GM21360 (cell line): ENCODE measurements around the gene CDPF1.

Source experiments
- ATAC-seq: cut with Tn5 transposase; IDR thresholded peaks from one replicate; pipeline ENCODE4 v1.9.1; 2021; ENCODE audit warnings: mild to moderate bottlenecking, moderate library complexity; ENCODE audit not compliant: unreplicated experiment

CDPF1 gene, protein sequence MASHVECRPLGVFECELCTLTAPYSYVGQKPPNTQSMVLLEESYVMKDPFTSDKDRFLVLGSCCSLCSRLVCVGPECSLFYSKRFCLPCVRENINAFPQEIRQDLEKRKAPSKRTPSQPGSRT

GRCh38 chr22:46250035-46250782 is at the start of gene CDPF1:
Gene CDPF1, minus strand, starts transcription at chr22:46250293. Its CDS starts 2,009 bp downstream, at chr22:46248284.
- peak; percentile 76 for ATAC-seq

DNA sequence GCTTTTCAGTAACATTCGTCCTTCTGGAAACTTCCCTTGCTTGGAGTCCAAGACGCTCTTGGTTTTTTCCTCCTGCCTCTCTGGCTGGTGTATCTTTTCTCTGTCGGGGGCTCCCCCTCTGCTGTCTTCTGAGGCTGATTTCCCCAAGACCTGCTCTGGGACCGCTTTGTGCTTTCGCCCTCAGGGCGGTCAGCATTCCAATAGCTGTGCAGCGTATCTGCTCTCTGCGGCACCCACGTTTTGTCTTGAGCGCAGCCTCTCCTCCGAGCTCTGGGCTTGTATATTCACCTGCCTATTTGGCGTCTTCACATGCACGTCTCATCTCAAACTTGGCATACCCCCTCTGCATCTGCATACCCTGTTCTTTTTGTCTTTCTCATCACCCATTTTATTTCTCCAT is 49.0 kb upstream of the CDPF1 start:
- no peak for ATAC-seq

- ATAC-seq = peak; percentile 12
These were observed 47.2 kb upstream of the CDPF1 start for GRCh38 chr22:46297151-46297812.

- ATAC-seq = peak; percentile 79
These were observed 46.4 kb upstream of the CDPF1 start, which contains the start of gene GTSE1 for GRCh38 chr22:46296257-46297150. Gene GTSE1, plus strand, starts transcription at chr22:46296870. Its CDS starts 531 bp downstream, at chr22:46297401.

- ATAC-seq = no peak
These were observed 45.3 kb upstream of the CDPF1 start for GRCh38 chr22:46295277-46295971.

DNA sequence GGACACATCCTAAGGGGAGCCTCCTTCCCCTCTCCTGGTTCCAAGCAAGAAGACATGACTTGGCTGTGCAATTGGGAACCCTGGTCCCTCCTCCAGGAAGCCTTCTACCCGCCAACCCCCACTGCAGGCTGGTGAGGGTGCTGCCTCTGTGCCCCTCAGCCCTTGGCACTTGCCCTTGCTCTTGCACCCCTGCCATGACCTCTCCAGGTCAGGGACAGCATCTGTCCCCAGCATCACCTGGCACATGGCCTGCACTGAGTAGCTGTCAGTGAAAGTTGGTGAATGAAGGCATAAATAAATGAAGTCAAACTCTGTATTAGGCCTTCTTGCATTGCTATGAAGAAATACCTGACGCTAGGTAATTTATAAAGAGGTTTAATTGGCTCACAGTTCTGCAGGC is 44.7 kb upstream of the CDPF1 start:
- ATAC-seq = no peak

DNA sequence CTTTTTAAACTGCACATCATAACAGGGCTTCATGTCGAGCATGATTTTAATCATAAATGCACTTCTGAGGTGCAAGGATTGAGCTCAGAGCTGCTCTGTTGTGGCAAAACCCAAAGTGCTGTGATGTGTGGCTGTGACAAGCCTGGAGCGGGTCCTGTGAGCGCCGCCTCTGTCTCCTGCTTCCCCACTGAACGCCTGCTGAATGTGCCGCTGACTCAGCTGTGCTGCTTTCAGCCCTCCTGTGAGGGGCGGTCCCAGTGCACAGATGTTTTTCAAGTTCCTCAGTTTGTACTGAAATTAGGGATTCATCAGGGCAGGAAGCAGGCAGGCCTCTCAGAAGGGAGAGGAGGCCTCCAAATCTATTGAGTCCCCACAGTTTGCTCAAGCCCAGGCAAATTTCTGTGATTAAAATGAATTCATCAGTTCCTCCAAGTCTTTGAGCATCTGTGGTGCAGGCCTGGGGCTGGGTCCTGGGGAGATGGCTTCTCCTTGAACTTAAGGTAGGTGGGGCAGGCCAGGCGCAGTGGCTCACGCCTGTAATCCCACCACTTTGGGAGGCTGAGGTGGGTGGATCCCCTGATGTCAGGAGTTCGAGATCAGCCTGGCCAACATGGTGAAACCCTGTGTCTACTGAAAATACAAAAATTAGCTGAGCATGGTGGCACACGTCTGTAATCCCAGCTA is 43.6 kb upstream of the CDPF1 start:
- no peak for ATAC-seq

DNA sequence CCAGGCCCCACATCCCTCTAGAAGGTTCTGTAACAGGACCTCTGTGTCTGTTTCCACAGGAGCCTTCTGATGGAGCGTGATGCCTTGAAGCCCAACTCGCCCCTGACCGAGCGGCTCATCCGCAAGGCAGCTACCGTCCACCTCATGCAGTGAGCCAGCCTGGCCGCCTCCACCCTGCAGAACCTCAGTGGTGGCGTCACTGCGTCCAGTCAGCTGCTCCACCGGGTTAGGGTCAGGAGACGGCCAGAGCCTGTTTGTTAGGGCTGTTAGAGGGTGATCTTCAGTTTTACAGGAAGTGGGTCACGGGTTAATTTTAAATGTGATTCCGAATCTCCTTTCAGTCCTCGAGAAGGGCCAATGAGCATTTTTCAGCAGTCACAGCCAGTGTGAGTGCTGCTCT is 42.6 kb upstream of the CDPF1 start:
- no peak for ATAC-seq

DNA sequence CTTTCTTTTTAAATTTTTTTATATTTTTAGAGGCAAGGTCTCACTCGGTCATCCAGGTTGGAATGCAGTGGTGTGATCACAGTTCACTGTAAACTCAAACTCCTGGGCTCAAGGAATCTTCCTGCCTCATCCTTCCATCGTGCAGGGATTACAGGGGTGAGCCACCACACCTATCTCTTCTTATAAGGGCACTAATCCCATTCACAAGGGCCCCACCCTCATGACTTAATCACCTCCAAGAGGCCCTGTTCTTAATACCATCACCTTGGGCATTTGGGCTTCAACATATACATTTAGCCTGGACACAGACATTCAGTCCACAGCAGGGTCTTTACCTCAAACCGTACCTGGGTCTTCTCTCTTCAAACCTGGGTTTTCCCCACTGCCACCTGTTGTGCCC is 42.1 kb upstream of the CDPF1 start:
- ATAC-seq = no peak

DNA sequence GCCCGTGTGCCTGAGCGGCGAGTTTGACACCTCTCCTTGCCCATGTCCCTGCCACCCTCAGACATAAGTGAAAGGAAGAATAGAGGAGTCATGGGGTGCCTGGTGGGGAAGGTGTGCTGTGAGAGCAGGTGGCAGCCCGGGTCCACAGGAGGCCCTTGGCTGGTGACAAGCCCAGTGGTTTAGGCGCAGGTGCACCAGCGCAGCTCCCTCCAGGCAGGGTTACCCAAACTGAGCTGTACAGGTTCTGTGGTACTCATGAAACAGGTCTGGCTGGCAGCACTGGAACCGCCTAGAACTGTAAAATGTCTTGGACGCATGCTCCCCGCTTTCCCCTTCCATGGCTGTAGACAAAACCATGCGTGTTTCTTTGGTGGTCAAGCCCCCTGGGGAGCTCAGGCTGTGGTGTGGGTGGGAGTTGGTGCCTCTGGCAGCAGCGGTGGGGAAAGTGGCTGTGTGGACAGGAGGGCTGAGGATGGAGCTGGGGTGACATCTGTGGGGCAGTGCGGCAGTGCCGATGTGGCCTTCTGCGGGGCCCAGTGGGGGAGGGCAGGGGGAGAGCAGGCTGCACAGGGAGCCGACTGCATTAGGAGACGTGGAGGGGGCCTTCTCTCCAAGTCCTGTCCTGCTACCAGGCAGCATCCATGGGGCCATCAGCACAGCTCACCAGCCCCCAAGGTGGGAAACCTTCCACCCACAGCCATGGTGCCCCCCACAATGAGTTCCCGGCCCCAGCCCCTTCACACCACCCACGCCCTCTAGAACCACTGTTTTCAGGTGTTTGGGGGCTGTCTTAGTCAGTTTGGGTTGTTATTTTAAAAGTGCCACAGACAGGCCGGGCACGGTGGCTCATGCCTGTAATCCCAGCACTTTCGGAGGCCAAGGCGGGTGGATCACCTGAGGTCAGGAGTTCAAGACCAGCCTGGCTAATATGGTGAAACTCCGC is 41.0 kb upstream of the CDPF1 start:
- ATAC-seq = no peak

- ATAC-seq = no peak
These were observed 40.2 kb upstream of the CDPF1 start for GRCh38 chr22:46290121-46290842.

DNA sequence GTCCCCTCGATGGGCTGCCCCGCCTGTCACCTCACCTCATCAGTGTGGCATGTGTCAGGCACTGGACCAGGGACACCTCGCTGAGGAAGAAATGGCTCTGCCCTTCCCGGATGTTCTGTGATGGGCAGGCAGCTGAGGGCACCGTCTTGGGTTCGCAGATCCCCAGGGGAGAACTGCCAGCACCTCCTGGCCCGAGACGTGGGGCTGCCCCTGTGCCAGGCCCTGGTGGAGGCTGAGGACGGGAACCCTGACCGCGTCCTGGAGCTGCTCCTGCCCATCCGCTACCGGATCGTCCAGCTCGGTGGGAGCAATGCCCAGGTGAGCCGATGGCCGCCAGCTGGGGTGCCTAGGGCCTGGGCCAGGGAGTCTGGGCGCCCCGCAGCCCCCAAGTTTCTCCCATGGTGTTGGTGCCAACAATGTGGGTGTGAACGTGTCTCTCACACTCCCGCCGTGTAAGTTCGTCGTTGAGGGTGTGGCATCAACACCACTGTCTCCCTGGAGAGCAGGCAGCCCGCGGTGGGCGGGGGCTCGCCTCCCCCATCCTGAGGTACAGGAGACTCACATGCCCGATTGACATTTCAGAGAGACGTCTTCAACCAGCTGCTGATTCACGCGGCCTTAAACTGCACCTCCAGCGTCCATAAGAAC is 39.3 kb upstream of the CDPF1 start:
- ATAC-seq = no peak

DNA sequence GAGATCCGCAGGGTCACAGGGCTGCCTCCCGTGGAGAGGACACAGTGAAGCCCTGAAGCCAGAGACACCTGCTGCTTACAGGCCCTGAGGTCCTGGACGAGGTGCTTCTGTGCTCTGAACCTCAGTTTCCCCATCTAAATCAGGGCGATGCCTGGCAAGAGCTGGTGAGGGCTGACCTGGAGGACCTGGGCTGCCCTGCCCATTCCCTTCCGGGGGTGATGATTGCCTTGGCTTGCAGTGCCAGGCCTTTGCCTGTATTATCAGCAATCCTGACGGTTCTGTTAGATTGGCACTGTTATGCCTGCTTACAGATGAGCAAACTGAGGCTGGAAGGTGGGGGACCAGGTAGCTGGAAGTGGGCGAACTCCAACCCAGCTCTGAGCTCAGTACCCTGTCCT is 38.8 kb upstream of the CDPF1 start:
- no peak for ATAC-seq

DNA sequence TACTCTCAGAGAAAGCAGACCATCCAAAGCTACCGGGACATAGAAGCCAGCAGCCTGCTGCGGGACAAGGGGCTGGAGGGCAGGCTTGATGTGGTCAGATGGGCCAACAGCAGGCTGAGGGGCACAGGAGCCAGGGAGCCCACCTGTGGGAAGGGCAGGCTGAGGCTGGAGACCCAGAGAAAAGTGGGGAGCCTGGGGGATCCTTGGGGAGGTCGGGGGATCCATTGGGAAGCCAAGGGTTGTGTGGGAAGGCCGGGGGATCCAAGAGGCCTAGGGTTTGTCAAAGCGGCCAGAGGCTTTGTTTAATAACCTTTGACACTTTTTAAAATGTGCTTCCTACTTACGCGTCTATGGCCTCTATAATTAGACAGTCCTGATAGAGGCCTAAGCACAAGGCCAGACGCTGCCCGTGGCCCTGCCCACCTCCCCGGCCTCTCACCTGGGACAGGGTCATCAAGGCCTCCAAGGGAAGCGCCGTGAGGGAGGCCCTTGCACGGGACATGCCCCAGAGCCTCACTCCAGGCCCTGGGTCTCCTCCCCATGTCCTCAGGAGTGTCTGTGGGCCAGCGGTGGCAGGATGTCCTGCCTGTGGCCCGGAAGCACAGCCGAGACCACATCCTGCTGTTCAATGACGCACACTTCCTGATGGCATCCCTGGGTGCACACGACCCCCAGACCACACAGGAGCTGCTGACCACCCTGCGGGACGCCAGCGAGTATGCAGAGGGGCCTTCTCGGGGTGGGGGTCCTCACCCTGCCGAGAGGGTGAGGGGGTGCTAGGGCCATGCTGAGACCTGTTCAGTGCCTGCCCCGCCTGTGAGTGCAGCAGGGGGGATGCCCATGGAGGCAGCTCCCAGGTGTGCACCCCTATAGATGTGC is 38.0 kb upstream of the CDPF1 start:
- peak; percentile 58 for ATAC-seq

- ATAC-seq = no peak
These were observed 37.1 kb upstream of the CDPF1 start for GRCh38 chr22:46286941-46287872.

- ATAC-seq = no peak
These were observed 35.9 kb upstream of the CDPF1 start for GRCh38 chr22:46286006-46286405.
